Fibroblast of pulmonary artery (primary cell): ENCODE measurements around the gene LEKR1.

Source experiments
- DNase-seq: peaks from one replicate; pipeline ENCODE4 v3.0.0-alpha.2; 2010; ENCODE audit warnings: low read depth
- H3K4me3 ChIP-seq: replicated peaks from 2 replicates; pipeline ENCODE4 v1.5.1; 2011; ENCODE audit warnings: low read depth, mild to moderate bottlenecking, control low read depth, low read length, moderate library complexity
- TF ChIP-seq, protein P1 (sequence below): IDR thresholded peaks from 2 replicates; pipeline ENCODE4 v1.5.1; 2011; ENCODE audit warnings: mild to moderate bottlenecking, control low read depth, low read length, inconsistent platforms; ENCODE audit errors: missing control alignments

LEKR1 gene

DNA sequence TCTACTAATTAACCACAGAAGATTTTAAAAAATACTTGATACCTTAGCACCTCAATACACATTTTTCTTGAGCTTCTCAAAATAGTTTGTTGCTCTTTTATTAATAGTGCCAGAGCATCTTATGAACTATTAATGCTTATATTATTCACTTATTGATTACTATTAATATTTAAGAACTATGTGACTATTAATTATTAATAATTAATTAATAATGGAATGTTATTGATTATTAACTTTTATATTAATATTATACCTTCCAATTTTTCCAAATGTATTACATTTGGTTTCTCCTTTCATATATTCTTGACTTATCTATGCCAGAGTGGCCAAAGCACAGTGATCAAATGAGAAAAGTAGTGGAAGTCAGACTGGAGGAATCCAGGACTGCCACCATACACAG lies 195.5 kb downstream of the LEKR1 start:
- TF ChIP-seq, protein P1, sequence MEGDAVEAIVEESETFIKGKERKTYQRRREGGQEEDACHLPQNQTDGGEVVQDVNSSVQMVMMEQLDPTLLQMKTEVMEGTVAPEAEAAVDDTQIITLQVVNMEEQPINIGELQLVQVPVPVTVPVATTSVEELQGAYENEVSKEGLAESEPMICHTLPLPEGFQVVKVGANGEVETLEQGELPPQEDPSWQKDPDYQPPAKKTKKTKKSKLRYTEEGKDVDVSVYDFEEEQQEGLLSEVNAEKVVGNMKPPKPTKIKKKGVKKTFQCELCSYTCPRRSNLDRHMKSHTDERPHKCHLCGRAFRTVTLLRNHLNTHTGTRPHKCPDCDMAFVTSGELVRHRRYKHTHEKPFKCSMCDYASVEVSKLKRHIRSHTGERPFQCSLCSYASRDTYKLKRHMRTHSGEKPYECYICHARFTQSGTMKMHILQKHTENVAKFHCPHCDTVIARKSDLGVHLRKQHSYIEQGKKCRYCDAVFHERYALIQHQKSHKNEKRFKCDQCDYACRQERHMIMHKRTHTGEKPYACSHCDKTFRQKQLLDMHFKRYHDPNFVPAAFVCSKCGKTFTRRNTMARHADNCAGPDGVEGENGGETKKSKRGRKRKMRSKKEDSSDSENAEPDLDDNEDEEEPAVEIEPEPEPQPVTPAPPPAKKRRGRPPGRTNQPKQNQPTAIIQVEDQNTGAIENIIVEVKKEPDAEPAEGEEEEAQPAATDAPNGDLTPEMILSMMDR: no peak
- no peak overlapping the region for H3K4me3 ChIP-seq
- DNase-seq: no peak

DNA sequence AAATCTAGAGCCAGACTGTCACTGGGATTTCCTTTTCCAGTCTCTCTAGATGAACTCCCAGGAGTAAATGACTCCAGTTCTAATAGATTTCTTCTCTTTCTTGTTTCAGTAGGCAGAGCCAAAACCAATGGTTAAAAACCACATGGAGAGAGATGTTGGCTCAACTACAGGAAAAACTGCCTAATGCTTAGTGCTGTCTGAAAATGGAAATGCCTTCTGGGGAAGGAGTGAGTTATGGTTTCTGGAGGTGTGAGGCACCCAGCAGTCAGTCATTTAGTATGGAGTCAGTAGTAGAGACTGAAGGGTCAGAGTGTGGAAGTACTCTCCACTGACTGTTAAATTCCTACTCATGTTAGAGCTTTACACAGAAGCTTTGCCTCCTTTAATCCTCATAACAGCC lies 197.1 kb downstream of the LEKR1 start:
- DNase-seq: no peak
- TF ChIP-seq, protein P1: no peak

DNA sequence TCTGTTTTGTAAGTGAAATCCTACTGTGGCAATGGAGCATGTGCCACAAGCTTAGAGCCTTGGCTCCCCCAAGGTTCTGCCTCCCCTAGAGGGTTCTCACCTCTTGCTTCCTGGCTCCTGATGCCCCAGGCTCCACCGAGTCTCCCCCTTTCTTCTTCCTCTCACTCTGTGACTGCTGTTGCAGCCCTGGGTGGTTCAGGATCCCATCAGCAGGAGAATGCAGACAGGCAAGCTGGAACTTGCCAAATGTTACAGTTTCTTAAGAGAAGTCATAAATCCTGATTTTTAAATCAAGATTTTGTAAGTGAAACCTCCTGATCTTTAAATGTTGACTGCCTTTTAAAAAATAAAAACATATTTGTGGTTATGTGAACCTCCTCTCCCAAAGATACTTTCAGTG lies 199.9 kb downstream of the LEKR1 start:
- TF ChIP-seq, protein P1: no peak
- DNase-seq: no peak
- no peak overlapping the region for H3K4me3 ChIP-seq

More for the DNA sequence above, 197.1 kb downstream of the LEKR1 start:
- H3K4me3 ChIP-seq: no peak overlapping the region

DNA sequence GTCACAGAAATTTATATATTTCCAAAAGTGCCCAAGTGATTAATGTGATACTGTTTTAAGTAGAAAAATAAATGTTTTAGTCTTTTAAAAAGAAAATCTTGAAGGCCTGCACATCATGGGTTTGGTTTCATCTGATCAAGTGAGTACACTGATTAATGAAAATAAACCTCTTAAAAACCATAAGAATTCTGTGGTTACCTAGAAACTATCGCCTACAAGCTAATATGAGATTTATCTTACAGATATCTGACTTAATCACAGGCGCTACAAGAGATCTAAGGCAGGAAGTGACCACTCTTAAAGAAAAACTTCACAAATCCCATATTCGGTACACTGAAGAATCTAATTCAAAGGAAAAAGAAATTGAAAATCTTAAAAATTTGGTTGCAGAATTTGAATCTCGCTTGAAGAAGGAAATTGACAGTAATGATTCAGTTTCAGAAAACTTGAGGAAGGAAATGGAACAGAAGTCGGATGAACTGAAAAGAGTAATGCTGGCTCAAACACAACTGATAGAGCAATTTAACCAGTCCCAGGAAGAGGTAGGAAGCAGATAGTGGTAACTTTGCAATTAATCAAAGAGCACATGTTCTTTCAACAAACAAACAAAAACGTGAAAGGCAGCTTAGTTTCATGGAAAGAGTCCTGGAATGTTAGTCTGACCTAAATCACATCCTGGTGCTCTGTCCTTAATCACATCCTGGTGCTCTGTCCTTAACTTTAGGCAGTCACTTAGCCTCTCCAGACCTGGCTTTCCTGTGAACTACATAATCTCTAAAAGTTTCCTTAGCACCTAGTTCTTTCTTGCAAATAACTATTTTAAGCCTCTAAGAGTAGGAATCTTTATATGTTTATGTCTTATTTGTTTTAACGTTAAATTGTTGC lies 201.9 kb downstream of the LEKR1 start:
- H3K4me3 ChIP-seq: no peak overlapping the region
- TF ChIP-seq, protein P1: no peak
- DNase-seq: no peak

DNA sequence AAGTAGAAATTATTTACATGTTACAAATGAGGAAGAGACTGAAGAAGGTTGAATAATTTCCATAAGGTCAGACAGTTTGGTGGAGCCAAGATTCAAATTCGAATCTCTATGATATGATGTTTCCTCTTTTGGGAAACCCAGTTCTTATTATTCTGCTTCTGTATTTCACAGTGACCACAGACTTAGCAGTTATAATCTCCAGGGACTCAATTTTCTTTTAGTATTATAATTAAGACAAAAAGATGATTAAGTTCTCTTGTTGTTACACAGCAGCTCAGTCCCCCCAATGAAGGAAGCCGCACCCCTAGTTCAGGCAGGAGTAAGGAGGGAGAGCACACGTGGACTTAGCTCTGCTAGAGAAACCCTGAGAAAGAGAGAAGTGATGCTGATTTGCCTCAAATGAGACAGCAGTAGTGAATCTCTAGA lies 203.2 kb downstream of the LEKR1 start:
- DNase-seq: no peak
- TF ChIP-seq, protein P1: no peak
- no peak overlapping the region for H3K4me3 ChIP-seq

DNA sequence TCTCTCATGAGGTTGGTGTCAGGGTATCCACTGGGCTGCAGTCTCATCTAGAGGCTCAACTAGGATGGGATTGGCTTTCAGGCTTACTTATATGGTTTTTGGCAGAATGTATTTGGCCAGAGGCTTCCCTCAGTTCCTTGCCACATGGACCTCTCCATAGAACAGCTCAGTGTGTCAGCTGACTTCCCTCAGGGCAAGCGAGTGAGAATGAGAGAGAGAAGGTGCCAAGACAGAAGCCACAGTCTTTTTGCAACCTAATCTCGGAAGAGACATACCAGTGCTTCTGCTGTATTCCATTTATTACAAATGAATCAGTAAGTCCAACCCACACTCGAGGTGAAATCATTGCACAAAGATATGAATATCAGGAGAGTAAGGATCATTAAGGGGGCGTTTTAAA lies 204.6 kb downstream of the LEKR1 start:
- TF ChIP-seq, protein P1: no peak
- DNase-seq: no peak
- H3K4me3 ChIP-seq: no peak overlapping the region

DNA sequence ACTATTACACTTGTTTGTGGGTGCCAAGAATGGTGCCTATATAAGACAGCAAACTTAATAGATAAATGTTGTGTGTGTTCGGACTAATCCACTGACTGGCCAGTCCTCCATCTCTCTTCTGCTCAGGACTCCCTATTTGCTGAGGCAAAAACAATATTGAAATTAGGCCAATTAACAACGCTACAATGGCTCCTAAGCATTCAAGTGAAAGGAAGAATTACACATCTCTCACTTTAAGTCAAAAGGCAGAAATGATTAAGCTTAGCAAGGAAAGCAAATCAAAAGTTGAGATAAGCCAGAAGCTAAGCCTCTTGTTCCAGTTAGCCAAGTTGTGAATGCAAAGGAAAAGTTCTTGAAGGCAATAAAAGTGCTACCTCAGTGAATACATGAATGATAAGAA lies 206.8 kb downstream of the LEKR1 start:
- DNase-seq: no peak
- H3K4me3 ChIP-seq: no peak overlapping the region
- TF ChIP-seq, protein P1: no peak
